Panc1 (cell line): ENCODE data around the gene C11orf52. TPM values are rescaled to one million over a fixed set of nuclear protein-coding genes. Genes with fewer than 3 reads are reported as not detected.
"Not testable (repeated sequence)": the region's sequence is repeated elsewhere in the genome, so short reads cannot be mapped to it uniquely, and the experiment has no call there.

Source experiments
- ATAC-seq: fragments of 200-7000 bp; cut with Tn5 transposase; 2 replicates; pipeline ENCODE4 v1.9.1; 2020; ENCODE audit warnings: mild to moderate bottlenecking, moderate library complexity
- BruUV-seq: library from RNA; stranded (reverse); fragments of 400-500 nt; replicated peaks from 2 replicates; lab custom pipeline; 2021; lab: Mats Ljungman, UMichigan
- CTCF ChIA-PET: fragments of 300-600 bp; sonication (Branson Sonifier 250); formaldehyde crosslinking; loops from one replicate; lab custom pipeline; 2022; ENCODE audit warnings: antibody characterized with exemption; lab: Charles Lee
- POLR2A ChIA-PET: fragments of 300-600 bp; sonication (Branson Sonifier 250); formaldehyde crosslinking; loops from one replicate; lab custom pipeline; 2022; ENCODE audit warnings: antibody characterized with exemption; lab: Charles Lee
- DNase-seq: peaks from one replicate; pipeline ENCODE4 v3.0.0-alpha.2; 2010; ENCODE audit warnings: low read depth, low spot score
- H3K27ac ChIP-seq: 2 replicates; pipeline ENCODE4 v1.5.1; 2011; ENCODE audit warnings: mild to moderate bottlenecking, low read length, inconsistent platforms
- H3K27me3 ChIP-seq: fragments of 200-500 bp; sonication (Bioruptor generic); 2 replicates; pipeline ENCODE4 v1.6.0; 2014; ENCODE audit warnings: low read length, inconsistent platforms; ENCODE audit not compliant: control insufficient read depth, insufficient read depth
- H3K36me3 ChIP-seq: fragments of 200-500 bp; sonication (Bioruptor generic); 2 replicates; pipeline ENCODE4 v1.5.1; 2014; ENCODE audit warnings: inconsistent platforms, mild to moderate bottlenecking, low read length, moderate library complexity; ENCODE audit not compliant: control insufficient read depth, insufficient read depth
- H3K4me1 ChIP-seq: 2 replicates; pipeline ENCODE4 v1.5.1; 2011; ENCODE audit warnings: inconsistent platforms, mild to moderate bottlenecking, low read length, moderate library complexity; ENCODE audit not compliant: control insufficient read depth, insufficient read depth
- H3K4me3 ChIP-seq, 2 experiments: 2 replicates each; pipeline ENCODE4 v1.5.1; 2011 to 2012; ENCODE audit warnings: low read depth in 2 of 2, low read length in 2 of 2, mild to moderate bottlenecking in 2 of 2, inconsistent platforms in 1 of 2, moderate library complexity in 1 of 2
- H3K9me3 ChIP-seq: fragments of 200-500 bp; sonication (Bioruptor generic); 2 replicates; pipeline ENCODE4 v1.5.1; 2014; ENCODE audit warnings: low read depth, mild to moderate bottlenecking, inconsistent platforms, low read length, moderate library complexity; ENCODE audit not compliant: control insufficient read depth, insufficient read depth
- CTCF ChIP-seq: fragments of 450-650 bp; IDR thresholded peaks from 2 replicates; pipeline ENCODE4 v1.5.1; 2017; ENCODE audit warnings: mild to moderate bottlenecking
- POLR2AphosphoS5 ChIP-seq: IDR thresholded peaks from 2 replicates; pipeline ENCODE4 v1.6.1; 2012; ENCODE audit warnings: mild to moderate bottlenecking, low read depth, low read length, moderate library complexity
- REST ChIP-seq, 2 experiments: IDR thresholded peaks; 2 replicates each; pipeline ENCODE4 v1.6.1; 2011 to 2012; ENCODE audit warnings: low read depth in 2 of 2, control low read depth in 1 of 2, low read length in 1 of 2, mild to moderate bottlenecking in 1 of 2, moderate library complexity in 1 of 2; ENCODE audit not compliant: insufficient read depth in 1 of 2
- SIN3A ChIP-seq: IDR thresholded peaks from 2 replicates; pipeline ENCODE4 v1.6.1; 2012; ENCODE audit warnings: low read depth, mild to moderate bottlenecking, low read length, moderate library complexity, borderline replicate concordance; ENCODE audit not compliant: insufficient read depth
- TCF7L2 ChIP-seq: IDR thresholded peaks from 2 replicates; pipeline ENCODE4 v1.6.1; 2011; ENCODE audit warnings: mild to moderate bottlenecking, low read depth, low read length, inconsistent platforms
- in situ Hi-C: cut with HindIII; loops from 2 replicates; pipeline ENCODE4 v1.10.0; 2016; ENCODE audit warnings: low sequenced_read_pairs, low pct_unique_long_range_greater_than_20kb
- intact Hi-C: fragments of 100-400 bp; cut with micrococcal nuclease; formaldehyde crosslinking; loops from one replicate; pipeline ENCODE4 v1.10.0; 2022; ENCODE audit not compliant: unreplicated experiment
- total RNA-seq: library from RNA; stranded (reverse); gene quantifications from one replicate; pipeline ENCODE4 v1.2.1, GENCODE V29; 2021; ENCODE audit not compliant: unreplicated experiment

Gene C11orf52
- total RNA-seq, 1 experiment from 2014 or later: not detected

DNA sequence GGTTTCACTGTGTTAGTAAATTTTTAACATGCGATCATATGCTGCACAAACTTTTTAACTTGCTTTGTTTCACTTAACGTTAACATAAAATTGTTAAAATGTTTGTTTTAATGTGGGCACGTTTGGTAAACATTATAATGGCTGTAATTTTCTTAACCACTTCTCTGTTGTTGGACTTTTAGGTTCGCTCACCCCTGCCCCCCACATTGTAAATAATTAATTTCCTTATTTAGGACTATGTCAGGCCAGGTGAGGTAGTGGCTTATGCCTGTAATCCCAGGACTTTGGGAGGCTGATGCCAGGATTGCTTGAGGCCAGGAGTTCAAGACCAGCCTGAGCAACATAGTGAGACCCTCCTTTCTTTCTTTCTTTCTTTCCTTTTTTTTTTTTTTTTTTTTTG is 11.8 kb downstream of the C11orf52 start:
- no TSS peak for BruUV-seq
- Histone ChIP-seq H3K4me1 (peaks cover 9% of the 10 kb centered on the region; the same call in 1 of the 2 replicates), H3K36me3 (no peaks in the 10 kb centered on the region), H3K4me3 (no peak overlapping the region), H3K9me3 (no peaks in the 10 kb centered on the region), H3K27ac (no peak overlapping the region), H3K27me3 (no peaks in the 10 kb centered on the region)
- in situ Hi-C loops (no loop called here), intact Hi-C loops (no loop called here)
- no peak for DNase-seq
- POLR2A ChIA-PET: interaction anchor here (0.6 to 1.7 kb wide), 2 partner anchors 7 to 36 kb away, joined by 3 to 4 read pairs; no protein-coding TSS in a partner anchor
- CTCF ChIA-PET: no interaction called here
- ATAC-seq: no peak
- TF ChIP-seq CTCF (no peak), TCF7L2 (no peak), REST (IDR thresholded peaks at IDR 0.05; ENCODE audit: insufficient read depth in 1 of 2, low read depth in 2 of 2, low read length in 1 of 2) (no peak), POLR2AphosphoS5 (no peak), SIN3A (no peak)

DNA sequence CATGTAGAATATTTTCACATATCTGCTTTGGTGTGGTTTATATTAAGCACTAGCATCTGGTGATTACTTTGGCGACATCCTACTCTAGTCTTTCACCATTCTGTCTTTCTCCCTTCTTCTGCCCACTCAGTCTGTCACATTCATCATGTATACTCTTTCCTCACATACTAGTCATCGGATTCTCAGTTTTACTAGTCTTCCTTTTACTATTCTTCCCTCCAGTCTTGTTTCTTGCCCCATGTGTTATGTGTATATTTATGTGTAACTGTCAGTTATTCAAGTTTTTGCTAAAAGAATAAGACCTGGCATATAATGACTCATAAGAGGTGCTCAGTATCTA is 13.9 kb downstream of the C11orf52 start:
- Histone ChIP-seq H3K4me1 (peaks cover 10% of the 10 kb centered on the region), H3K36me3 (no peaks in the 10 kb centered on the region), H3K27me3 (no peaks in the 10 kb centered on the region), H3K27ac (no peak overlapping the region), H3K4me3 (no peak overlapping the region), H3K9me3 (no peaks in the 10 kb centered on the region)
- in situ Hi-C loops (no loop called here), intact Hi-C loops (loop anchor here (1.0 kb wide), 1 partner anchor 49 kb away; no protein-coding TSS in a partner anchor)
- CTCF ChIA-PET: interaction anchor here (1.1 kb wide), 1 partner anchor 49 kb away, joined by 3 read pairs; no protein-coding TSS in a partner anchor
- TF ChIP-seq POLR2AphosphoS5: no peak
- ATAC-seq (no peak), DNase-seq (no peak)
- BruUV-seq: no TSS peak
- POLR2A ChIA-PET: no interaction called here

GRCh38 chr11:111933176-111933575 is 14.5 kb downstream of the C11orf52 start:
- BruUV-seq, H3K27me3 ChIP-seq, H3K4me3 ChIP-seq, intact Hi-C loops, H3K36me3 ChIP-seq, POLR2A ChIA-PET, DNase-seq, ATAC-seq, H3K27ac ChIP-seq, H3K9me3 ChIP-seq, in situ Hi-C loops: not testable (repeated sequence)
- H3K4me1 ChIP-seq: peaks cover 12% of the 10 kb centered on the region
- CTCF ChIA-PET: interaction anchor here (1.1 kb wide), 1 partner anchor 49 kb away, joined by 3 read pairs; no protein-coding TSS in a partner anchor
